Neural crest cell (in vitro differentiated cells): ENCODE data around the gene WDR7. TPM values are rescaled to one million over a fixed set of nuclear protein-coding genes. Genes with fewer than 3 reads are reported as not detected.

Experiments used
- DNase-seq: peaks from one replicate; pipeline ENCODE4 v3.0.0; 2021; ENCODE audit warnings: low read depth, mixed read lengths, low spot score
- H3K27ac Mint-ChIP-seq: one replicate; pipeline ENCODE4 v1.8.0; 2021; ENCODE audit warnings: mild to moderate bottlenecking, mixed read lengths; ENCODE audit not compliant: unreplicated experiment
- H3K27me3 Mint-ChIP-seq: 2 replicates; pipeline ENCODE4 v1.8.0; 2021; ENCODE audit warnings: low read depth, mild to moderate bottlenecking, mixed read lengths
- H3K36me3 Mint-ChIP-seq: 2 replicates; pipeline ENCODE4 v1.8.0; 2021; ENCODE audit warnings: low read depth, mild to moderate bottlenecking, mixed read lengths
- H3K4me1 Mint-ChIP-seq: 2 replicates; pipeline ENCODE4 v1.8.0; 2021; ENCODE audit warnings: mixed read lengths
- H3K4me3 Mint-ChIP-seq: one replicate; pipeline ENCODE4 v1.8.0; 2021; ENCODE audit warnings: mild to moderate bottlenecking, mixed read lengths
- H3K9me3 Mint-ChIP-seq: 2 replicates; pipeline ENCODE4 v1.8.0; 2021; ENCODE audit warnings: mixed read lengths
- CTCF ChIP-seq: fragments of 200-600 bp; sonication (generic); conservative IDR thresholded peaks from 2 replicates; pipeline ENCODE4 v1.5.0; 2021; ENCODE audit warnings: antibody characterized with exemption, mild to moderate bottlenecking
- total RNA-seq: library from RNA; stranded (reverse); gene quantifications from 2 replicates; pipeline ENCODE4 v1.2.1, GENCODE V29; 2021

Gene WDR7
- total RNA-seq, 1 donor from 2014 or later: 17.3 TPM

DNA sequence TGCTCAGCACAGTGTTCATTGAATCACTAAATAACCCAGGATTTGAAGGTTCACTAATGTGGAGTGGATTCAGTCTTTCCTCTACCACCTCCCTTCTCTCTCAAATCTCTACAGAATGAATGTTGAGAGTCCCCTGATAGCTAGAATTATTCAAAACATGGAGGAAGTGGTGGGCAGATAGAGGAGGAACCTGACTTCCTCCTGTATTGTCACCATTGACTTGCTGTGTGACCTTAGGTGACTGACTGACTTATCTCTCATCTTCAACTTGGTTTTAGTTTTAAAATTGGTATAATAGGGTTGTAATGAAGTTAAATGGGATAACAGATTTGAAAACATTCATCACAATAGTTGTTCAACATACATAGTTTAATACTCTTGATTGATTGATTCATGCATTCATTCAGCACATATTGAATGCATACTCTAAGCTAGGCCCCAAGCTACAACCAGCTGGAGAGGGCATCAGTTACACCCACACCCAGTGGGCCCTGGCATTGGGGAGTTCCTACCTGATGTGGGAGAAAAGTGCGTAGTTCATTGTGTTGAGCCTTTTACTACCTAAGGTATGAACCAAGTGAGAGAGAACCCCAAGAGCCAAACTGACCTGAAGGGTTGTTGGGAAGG lies 96.0 kb downstream of the WDR7 start:
- H3K9me3 Mint-ChIP-seq: no peaks in the 10 kb centered on the region
- H3K4me3 Mint-ChIP-seq: no peak overlapping the region
- H3K27me3 Mint-ChIP-seq: no peaks in the 10 kb centered on the region
- no peaks in the 10 kb centered on the region for H3K4me1 Mint-ChIP-seq
- H3K27ac Mint-ChIP-seq: no peak overlapping the region
- H3K36me3 Mint-ChIP-seq: no peaks in the 10 kb centered on the region
- TF ChIP-seq CTCF: no peak
- DNase-seq: no peak

- Mint-ChIP-seq H3K4me1 (no peaks in the 10 kb centered on the region), H3K36me3 (no peaks in the 10 kb centered on the region), H3K27me3 (no peaks in the 10 kb centered on the region), H3K4me3 (no peak overlapping the region), H3K9me3 (no peaks in the 10 kb centered on the region), H3K27ac (no peak overlapping the region)
- no peak for DNase-seq
- TF ChIP-seq CTCF: no peak
Observed at GRCh38 chr18:56747857-56748256, 96.7 kb downstream of the WDR7 start.

GRCh38 chr18:56748698-56749268 lies 97.6 kb downstream of the WDR7 start:
- no peak overlapping the region for H3K4me3 Mint-ChIP-seq
- peak; percentile 85 for TF ChIP-seq CTCF
- peak; percentile 8 for DNase-seq
- no peaks in the 10 kb centered on the region for H3K36me3 Mint-ChIP-seq
- no peaks in the 10 kb centered on the region for H3K4me1 Mint-ChIP-seq
- no peaks in the 10 kb centered on the region for H3K27me3 Mint-ChIP-seq
- no peak overlapping the region for H3K27ac Mint-ChIP-seq
- H3K9me3 Mint-ChIP-seq: no peaks in the 10 kb centered on the region

DNA sequence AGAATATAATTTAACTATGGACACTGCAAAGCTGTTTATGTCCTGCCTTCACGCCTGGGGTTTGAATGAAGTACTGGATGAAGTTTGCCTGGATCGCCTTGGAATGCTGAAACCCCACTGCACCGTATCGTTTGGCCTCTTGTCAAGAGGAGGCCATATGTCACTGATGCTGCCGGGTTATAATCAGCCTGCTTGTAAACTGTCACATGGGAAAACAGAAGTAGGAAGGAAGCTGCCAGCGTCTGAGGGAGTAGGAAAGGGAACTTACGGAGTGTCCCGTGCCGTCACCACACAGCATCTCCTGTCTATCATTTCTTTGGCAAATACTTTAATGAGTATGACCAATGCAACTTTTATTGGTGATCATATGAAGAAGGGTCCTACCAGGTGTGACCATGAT lies 105.8 kb downstream of the WDR7 start:
- Mint-ChIP-seq H3K27me3 (no peaks in the 10 kb centered on the region), H3K9me3 (no peaks in the 10 kb centered on the region), H3K4me1 (peaks cover 11% of the 10 kb centered on the region), H3K36me3 (no peaks in the 10 kb centered on the region), H3K27ac (no peak overlapping the region), H3K4me3 (no peak overlapping the region)
- no peak for DNase-seq
- no peak for TF ChIP-seq CTCF

- Mint-ChIP-seq H3K27me3 (peaks cover 13% of the 10 kb centered on the region), H3K27ac (no peak overlapping the region), H3K36me3 (peaks cover 5% of the 10 kb centered on the region), H3K4me1 (no peaks in the 10 kb centered on the region), H3K4me3 (no peak overlapping the region), H3K9me3 (no peaks in the 10 kb centered on the region)
- DNase-seq: no peak
- TF ChIP-seq CTCF: no peak
Observed at GRCh38 chr18:56770097-56770496, 118.9 kb downstream of the WDR7 start.
